HG03097 (cell line): Measurements from ENCODE around the gene GJD4.

Source experiments
- ATAC-seq: cut with Tn5 transposase; IDR thresholded peaks from one replicate; pipeline ENCODE4 v1.9.1; 2021; ENCODE audit not compliant: unreplicated experiment, low FRiP score

GJD4 gene

GRCh38 chr10:35605191-35605590 is at the start of gene GJD4:
TSS of gene GJD4 (plus strand) at chr10:35605341. CDS start at chr10:35605568, 227 bp downstream.
- no peak for ATAC-seq

- no peak for ATAC-seq
Observed at GRCh38 chr10:35555962-35556930, 48.9 kb upstream of the GJD4 start.

- no peak for ATAC-seq
Observed at GRCh38 chr10:35558276-35558675, 46.9 kb upstream of the GJD4 start.

GRCh38 chr10:35559416-35559815 is 45.7 kb upstream of the GJD4 start:
- ATAC-seq: no peak

- ATAC-seq: no peak
Observed at GRCh38 chr10:35561715-35562114, 43.4 kb upstream of the GJD4 start.

GRCh38 chr10:35562427-35562826 is 42.7 kb upstream of the GJD4 start:
- ATAC-seq: no peak

- ATAC-seq: no peak
Observed at GRCh38 chr10:35563261-35563891, 41.8 kb upstream of the GJD4 start.

- no peak for ATAC-seq
Observed at GRCh38 chr10:35564341-35564968, 40.7 kb upstream of the GJD4 start.

GRCh38 chr10:35565602-35566081 is 39.5 kb upstream of the GJD4 start:
- no peak for ATAC-seq

- ATAC-seq: no peak
Observed at GRCh38 chr10:35567951-35568350, 37.2 kb upstream of the GJD4 start.

- no peak for ATAC-seq
Observed at GRCh38 chr10:35568483-35569015, 36.6 kb upstream of the GJD4 start.

- ATAC-seq: no peak
Observed at GRCh38 chr10:35569111-35569707, 35.9 kb upstream of the GJD4 start.

- ATAC-seq: no peak
Observed at GRCh38 chr10:35569836-35570235, 35.3 kb upstream of the GJD4 start.

- ATAC-seq: no peak
Observed at GRCh38 chr10:35570397-35570796, 34.7 kb upstream of the GJD4 start.

- no peak for ATAC-seq
Observed at GRCh38 chr10:35572583-35572982, 32.6 kb upstream of the GJD4 start.

GRCh38 chr10:35573796-35574195 is 31.3 kb upstream of the GJD4 start:
- ATAC-seq: no peak

- ATAC-seq: no peak
Observed at GRCh38 chr10:35574924-35575352, 30.2 kb upstream of the GJD4 start.

GRCh38 chr10:35575640-35576039 is 29.5 kb upstream of the GJD4 start:
- no peak for ATAC-seq

GRCh38 chr10:35576730-35577129 is 28.4 kb upstream of the GJD4 start:
- no peak for ATAC-seq

GRCh38 chr10:35577926-35578617 is 27.1 kb upstream of the GJD4 start:
- no peak for ATAC-seq
